ENCODE measurements around the gene NKX2-2.
A peak's percentile ranks its signal among the peaks of the same experiment; 100 is the strongest.

NKX2-2 gene

DNA sequence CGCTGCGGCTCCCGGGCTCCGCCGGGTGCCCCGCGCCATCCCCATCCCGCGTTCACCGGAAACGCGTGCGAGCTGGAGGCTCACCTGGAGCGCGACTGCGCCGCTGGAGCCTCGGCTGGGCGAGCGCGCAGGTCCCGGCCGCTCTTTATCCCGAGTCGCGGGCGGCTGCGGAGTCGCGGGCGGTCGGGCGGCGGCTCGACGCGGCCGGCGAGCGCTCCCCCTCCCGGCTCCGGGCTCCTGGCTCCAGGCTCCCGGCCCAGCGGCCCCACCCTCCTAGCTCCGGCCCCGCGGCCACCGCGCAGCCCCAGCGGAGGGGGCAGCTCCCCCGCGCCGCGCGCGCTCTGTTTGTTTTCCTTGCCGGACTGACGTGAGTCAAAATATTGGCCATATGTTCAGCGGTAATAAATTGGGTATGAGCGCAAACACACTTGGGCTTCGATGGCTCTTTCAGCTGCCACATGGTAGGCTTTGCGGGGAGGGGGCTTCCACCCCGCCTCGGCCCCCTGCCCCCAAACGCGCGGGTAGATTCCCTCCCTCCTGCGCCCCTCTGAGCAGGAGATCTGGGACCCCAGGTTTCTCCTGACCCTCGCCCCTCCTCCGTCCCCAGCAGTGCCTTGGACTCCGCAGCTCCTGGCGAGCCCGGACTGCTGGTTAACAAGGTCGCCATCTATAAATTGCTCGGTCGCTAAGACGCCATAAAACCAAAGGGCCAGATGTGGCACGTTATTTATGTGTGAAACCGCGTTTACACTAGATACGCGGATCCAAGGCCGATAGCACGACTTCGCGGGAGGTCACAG, 8.8 kb upstream of the NKX2-2 start (continued):
- TF ChIP-seq, protein P1, sequence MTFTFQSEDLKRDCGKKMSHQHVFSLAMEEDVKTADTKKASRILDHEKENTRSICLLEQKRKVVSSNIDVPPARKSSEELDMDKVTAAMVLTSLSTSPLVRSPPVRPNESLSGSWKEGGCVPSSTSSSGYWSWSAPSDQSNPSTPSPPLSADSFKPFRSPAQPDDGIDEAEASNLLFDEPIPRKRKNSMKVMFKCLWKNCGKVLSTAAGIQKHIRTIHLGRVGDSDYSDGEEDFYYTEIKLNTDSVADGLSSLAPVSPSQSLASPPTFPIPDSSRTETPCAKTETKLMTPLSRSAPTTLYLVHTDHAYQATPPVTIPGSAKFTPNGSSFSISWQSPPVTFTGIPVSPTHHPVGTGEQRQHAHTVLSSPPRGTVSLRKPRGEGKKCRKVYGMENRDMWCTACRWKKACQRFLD (tag by site-specific recombination; IDR thresholded peaks at IDR 0.05): no peak
- TF ChIP-seq ZBTB1 (tag by site-specific recombination; IDR thresholded peaks at IDR 0.05) (no peak), ZNF140 (tag by site-specific recombination; IDR thresholded peaks at IDR 0.05) (no peak), KLF1 (tag by site-specific recombination; IDR thresholded peaks at IDR 0.05) (no peak), ZBTB7A (tag by site-specific recombination; IDR thresholded peaks at IDR 0.05; ENCODE audit: low read depth) (0 out of 2 replicates have a peak, but pooled peaks have one; percentile 14), ZFP37 (tag by site-specific recombination; IDR thresholded peaks at IDR 0.05) (no peak), BCL11A (tag by site-specific recombination; IDR thresholded peaks at IDR 0.05; ENCODE audit: low read depth) (peak; percentile 77; the same call in 1 of the 2 replicates), ZNF843 (tag by site-specific recombination; IDR thresholded peaks at IDR 0.05) (no peak), KLF8 (tag by site-specific recombination; IDR thresholded peaks at IDR 0.05) (peak; percentile 32; the same call in 1 of the 2 replicates), ZNF175 (tag by site-specific recombination; IDR thresholded peaks at IDR 0.05) (no peak), ZEB2 (tag by site-specific recombination; IDR thresholded peaks at IDR 0.05) (peak; percentile 79), ZIC2 (tag by site-specific recombination; IDR thresholded peaks at IDR 0.05) (peak; percentile 74), ZSCAN30 (tag by site-specific recombination; IDR thresholded peaks at IDR 0.05) (peak; percentile 99), KLF7 (tag by site-specific recombination; IDR thresholded peaks at IDR 0.05; ENCODE audit: borderline replicate concordance) (peak; percentile 22; the same call in 1 of the 2 replicates), BCL11B (tag by site-specific recombination; IDR thresholded peaks at IDR 0.05; ENCODE audit: low read depth) (no peak), ZNF585B (tag by site-specific recombination; IDR thresholded peaks at IDR 0.05) (no peak), ZNF157 (tag by site-specific recombination; IDR thresholded peaks at IDR 0.05) (no peak), SP2 (tag by site-specific recombination; IDR thresholded peaks at IDR 0.05) (peak; percentile 11; the same call in 1 of the 2 replicates), ZFP3 (tag by site-specific recombination; IDR thresholded peaks at IDR 0.05; ENCODE audit: low read depth) (no peak)
- TF ChIP-seq, protein P2, sequence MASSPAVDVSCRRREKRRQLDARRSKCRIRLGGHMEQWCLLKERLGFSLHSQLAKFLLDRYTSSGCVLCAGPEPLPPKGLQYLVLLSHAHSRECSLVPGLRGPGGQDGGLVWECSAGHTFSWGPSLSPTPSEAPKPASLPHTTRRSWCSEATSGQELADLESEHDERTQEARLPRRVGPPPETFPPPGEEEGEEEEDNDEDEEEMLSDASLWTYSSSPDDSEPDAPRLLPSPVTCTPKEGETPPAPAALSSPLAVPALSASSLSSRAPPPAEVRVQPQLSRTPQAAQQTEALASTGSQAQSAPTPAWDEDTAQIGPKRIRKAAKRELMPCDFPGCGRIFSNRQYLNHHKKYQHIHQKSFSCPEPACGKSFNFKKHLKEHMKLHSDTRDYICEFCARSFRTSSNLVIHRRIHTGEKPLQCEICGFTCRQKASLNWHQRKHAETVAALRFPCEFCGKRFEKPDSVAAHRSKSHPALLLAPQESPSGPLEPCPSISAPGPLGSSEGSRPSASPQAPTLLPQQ (tag by site-specific recombination; IDR thresholded peaks at IDR 0.05): peak; percentile 70; the same call in 1 of the 2 replicates
- TF ChIP-seq, protein P3, sequence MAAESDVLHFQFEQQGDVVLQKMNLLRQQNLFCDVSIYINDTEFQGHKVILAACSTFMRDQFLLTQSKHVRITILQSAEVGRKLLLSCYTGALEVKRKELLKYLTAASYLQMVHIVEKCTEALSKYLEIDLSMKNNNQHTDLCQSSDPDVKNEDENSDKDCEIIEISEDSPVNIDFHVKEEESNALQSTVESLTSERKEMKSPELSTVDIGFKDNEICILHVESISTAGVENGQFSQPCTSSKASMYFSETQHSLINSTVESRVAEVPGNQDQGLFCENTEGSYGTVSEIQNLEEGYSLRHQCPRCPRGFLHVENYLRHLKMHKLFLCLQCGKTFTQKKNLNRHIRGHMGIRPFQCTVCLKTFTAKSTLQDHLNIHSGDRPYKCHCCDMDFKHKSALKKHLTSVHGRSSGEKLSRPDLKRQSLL (tag by site-specific recombination; IDR thresholded peaks at IDR 0.05): peak; percentile 88; the same call in 1 of the 2 replicates

DNA sequence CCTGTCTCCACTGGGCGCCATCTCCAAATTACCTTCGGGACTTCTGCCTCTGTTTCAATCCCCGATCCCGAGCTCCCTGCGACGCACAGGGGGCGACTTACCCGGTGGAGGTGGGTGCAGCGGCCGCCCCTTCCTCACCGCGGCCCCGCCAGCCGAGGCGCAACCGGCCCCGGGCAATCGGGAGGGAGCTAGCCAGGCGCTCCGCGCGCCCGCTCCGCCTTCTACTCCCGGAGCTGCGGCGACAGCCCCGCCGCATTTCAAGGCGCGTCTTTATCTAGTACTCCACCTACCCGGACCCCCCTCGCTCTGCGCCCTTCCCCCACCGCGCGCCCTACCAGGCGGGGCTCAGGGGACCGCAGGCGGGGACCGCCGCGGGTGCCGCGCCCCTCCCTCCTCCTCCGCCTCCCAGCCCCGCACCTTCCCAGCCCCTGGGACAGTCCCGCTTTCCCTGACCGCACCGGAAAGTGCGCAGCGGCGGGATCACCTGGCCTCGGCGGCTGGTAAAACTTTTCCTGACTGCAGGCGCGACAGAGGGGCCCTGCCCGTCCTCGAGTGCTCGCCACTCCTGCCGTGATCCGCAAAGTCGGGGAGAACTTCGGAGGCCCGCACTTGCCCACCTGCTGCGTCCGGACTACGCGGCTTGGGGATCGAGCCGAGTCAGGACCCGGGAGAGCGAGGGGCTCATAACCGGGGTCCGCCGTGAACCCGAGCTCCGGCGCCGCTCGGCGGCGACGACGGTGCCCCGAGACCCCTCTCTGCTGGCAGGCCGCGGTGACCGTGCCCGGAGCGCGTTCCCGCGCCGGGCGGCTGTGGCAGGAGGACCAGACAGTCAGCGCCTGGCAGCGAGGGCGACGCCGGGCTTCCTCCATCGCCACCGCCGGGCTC, 8.0 kb upstream of the NKX2-2 start:
- Histone ChIP-seq H3K9me3 (ENCODE audit: control insufficient read depth, insufficient read depth, low read depth, low read length) (no peaks in the 10 kb centered on the region), H3K36me3 (ENCODE audit: control insufficient read depth in 2 of 2, insufficient read depth in 1 of 2, low read length in 2 of 2) (no peaks in the 10 kb centered on the region), H3K4me1 (ENCODE audit: control insufficient read depth, insufficient read depth, low read length) (peaks cover 3% of the 10 kb centered on the region; the same call in 1 of the 2 replicates), H3K27ac (ENCODE audit: extremely low read depth, low read depth, low read length) (peak overlapping the region; percentile 72; the same call in 1 of the 2 replicates), H3K4me3 (ENCODE audit: low read depth, low read length) (peak overlapping the region; percentile 50)
- ChIA-PET CTCF (interaction anchor here (0.5 to 4.5 kb wide), 22 partner anchors 17 to 705 kb away, joined by 3 to 49 read pairs (median 4); no protein-coding TSS in a partner anchor), POLR2A (interaction anchor here (0.6 kb wide), 1 partner anchor 1236 kb away, joined by 3 read pairs; no protein-coding TSS in a partner anchor)
- TF ChIP-seq ZXDB (tag by site-specific recombination; IDR thresholded peaks at IDR 0.05) (peak; percentile 55; the same call in 1 of the 2 replicates), ZSCAN23 (tag by site-specific recombination; IDR thresholded peaks at IDR 0.05) (no peak), ZBTB1 (tag by site-specific recombination; IDR thresholded peaks at IDR 0.05) (0 out of 2 replicates have a peak, but pooled peaks have one; percentile 70), ZNF366 (tag by site-specific recombination; conservative IDR thresholded peaks at IDR 0.05) (no peak), ZFP3 (tag by site-specific recombination; IDR thresholded peaks at IDR 0.05; ENCODE audit: low read depth) (no peak)
- TF ChIP-seq, protein P4, sequence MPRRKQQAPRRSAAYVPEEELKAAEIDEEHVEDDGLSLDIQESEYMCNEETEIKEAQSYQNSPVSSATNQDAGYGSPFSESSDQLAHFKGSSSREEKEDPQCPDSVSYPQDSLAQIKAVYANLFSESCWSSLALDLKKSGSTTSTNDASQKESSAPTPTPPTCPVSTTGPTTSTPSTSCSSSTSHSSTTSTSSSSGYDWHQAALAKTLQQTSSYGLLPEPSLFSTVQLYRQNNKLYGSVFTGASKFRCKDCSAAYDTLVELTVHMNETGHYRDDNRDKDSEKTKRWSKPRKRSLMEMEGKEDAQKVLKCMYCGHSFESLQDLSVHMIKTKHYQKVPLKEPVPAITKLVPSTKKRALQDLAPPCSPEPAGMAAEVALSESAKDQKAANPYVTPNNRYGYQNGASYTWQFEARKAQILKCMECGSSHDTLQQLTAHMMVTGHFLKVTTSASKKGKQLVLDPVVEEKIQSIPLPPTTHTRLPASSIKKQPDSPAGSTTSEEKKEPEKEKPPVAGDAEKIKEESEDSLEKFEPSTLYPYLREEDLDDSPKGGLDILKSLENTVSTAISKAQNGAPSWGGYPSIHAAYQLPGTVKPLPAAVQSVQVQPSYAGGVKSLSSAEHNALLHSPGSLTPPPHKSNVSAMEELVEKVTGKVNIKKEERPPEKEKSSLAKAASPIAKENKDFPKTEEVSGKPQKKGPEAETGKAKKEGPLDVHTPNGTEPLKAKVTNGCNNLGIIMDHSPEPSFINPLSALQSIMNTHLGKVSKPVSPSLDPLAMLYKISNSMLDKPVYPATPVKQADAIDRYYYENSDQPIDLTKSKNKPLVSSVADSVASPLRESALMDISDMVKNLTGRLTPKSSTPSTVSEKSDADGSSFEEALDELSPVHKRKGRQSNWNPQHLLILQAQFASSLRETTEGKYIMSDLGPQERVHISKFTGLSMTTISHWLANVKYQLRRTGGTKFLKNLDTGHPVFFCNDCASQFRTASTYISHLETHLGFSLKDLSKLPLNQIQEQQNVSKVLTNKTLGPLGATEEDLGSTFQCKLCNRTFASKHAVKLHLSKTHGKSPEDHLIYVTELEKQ (tag by site-specific recombination; IDR thresholded peaks at IDR 0.05; ENCODE audit: borderline replicate concordance): no peak
- TF ChIP-seq, protein P5, sequence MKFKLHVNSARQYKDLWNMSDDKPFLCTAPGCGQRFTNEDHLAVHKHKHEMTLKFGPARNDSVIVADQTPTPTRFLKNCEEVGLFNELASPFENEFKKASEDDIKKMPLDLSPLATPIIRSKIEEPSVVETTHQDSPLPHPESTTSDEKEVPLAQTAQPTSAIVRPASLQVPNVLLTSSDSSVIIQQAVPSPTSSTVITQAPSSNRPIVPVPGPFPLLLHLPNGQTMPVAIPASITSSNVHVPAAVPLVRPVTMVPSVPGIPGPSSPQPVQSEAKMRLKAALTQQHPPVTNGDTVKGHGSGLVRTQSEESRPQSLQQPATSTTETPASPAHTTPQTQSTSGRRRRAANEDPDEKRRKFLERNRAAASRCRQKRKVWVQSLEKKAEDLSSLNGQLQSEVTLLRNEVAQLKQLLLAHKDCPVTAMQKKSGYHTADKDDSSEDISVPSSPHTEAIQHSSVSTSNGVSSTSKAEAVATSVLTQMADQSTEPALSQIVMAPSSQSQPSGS (tag by site-specific recombination; IDR thresholded peaks at IDR 0.05; ENCODE audit: low read depth): no peak
